ENCODE results near the gene SEMA5A.

SEMA5A gene

GRCh38 chr5:9197881-9198260 is 348.0 kb downstream of the SEMA5A start (continued):
- no peak for TF ChIP-seq ZNF148 (tag by site-specific recombination; IDR thresholded peaks at IDR 0.05; ENCODE audit: borderline replicate concordance)
- no peak for TF ChIP-seq ZBTB26 (tag by site-specific recombination; optimal IDR thresholded peaks at IDR 0.05)
- TF ChIP-seq ZNF791 (tag by site-specific recombination; IDR thresholded peaks at IDR 0.05) = no peak
- TF ChIP-seq ZNF660 (tag by site-specific recombination; IDR thresholded peaks at IDR 0.05) = no peak
- TF ChIP-seq ZNF23 (tag by site-specific recombination; IDR thresholded peaks at IDR 0.05; ENCODE audit: borderline replicate concordance) = no peak
- no peak for TF ChIP-seq ZNF785 (tag by site-specific recombination; IDR thresholded peaks at IDR 0.05)

- Histone ChIP-seq H3K27ac (ENCODE audit: extremely low read depth, low read depth, low read length) (no peak overlapping the region), H3K4me3 (ENCODE audit: low read depth, low read length) (no peak overlapping the region), H3K36me3 (ENCODE audit: control insufficient read depth in 2 of 2, insufficient read depth in 1 of 2, low read length in 2 of 2) (no peaks in the 10 kb centered on the region), H3K4me1 (ENCODE audit: control insufficient read depth, insufficient read depth, low read length) (no peaks in the 10 kb centered on the region), H3K9me3 (ENCODE audit: control insufficient read depth, insufficient read depth, low read depth, low read length) (no peaks in the 10 kb centered on the region)
- POLR2A ChIA-PET = no interaction called here
- CTCF ChIA-PET = interaction anchor here (1.0 to 1.2 kb wide), 2 partner anchors 8 to 11 kb away, joined by 3 to 4 read pairs; no protein-coding TSS in a partner anchor
- no peak for TF ChIP-seq ELK4 (IDR thresholded peaks at IDR 0.05; ENCODE audit: borderline replicate concordance, low read depth, low read length)
- TF ChIP-seq ZBTB20 (tag by site-specific recombination; IDR thresholded peaks at IDR 0.05) = no peak
- TF ChIP-seq ZNF776 (tag by site-specific recombination; IDR thresholded peaks at IDR 0.05; ENCODE audit: borderline replicate concordance) = no peak
- no peak for TF ChIP-seq ZNF404 (tag by site-specific recombination; IDR thresholded peaks at IDR 0.05)
- TF ChIP-seq ZFP37 (tag by site-specific recombination; IDR thresholded peaks at IDR 0.05) = no peak
- no peak for TF ChIP-seq OVOL3 (tag by site-specific recombination; IDR thresholded peaks at IDR 0.05)
- no peak for TF ChIP-seq ZEB2 (tag by site-specific recombination; IDR thresholded peaks at IDR 0.05)
- no peak for TF ChIP-seq ZNF548 (tag by site-specific recombination; IDR thresholded peaks at IDR 0.05)
- no peak for TF ChIP-seq HIC1 (tag by site-specific recombination; IDR thresholded peaks at IDR 0.05)
- no peak for TF ChIP-seq KLF17 (tag by site-specific recombination; IDR thresholded peaks at IDR 0.05)
- TF ChIP-seq ZNF488 (tag by site-specific recombination; IDR thresholded peaks at IDR 0.05) = no peak
- TF ChIP-seq GFI1B (tag by site-specific recombination; IDR thresholded peaks at IDR 0.05) = no peak
- TF ChIP-seq ZBTB44 (tag by site-specific recombination; IDR thresholded peaks at IDR 0.05) = no peak
- no peak for TF ChIP-seq ZNF571 (tag by site-specific recombination; IDR thresholded peaks at IDR 0.05)
- no peak for TF ChIP-seq ZBTB21 (tag by site-specific recombination; IDR thresholded peaks at IDR 0.05)
- no peak for TF ChIP-seq ZNF623 (tag by site-specific recombination; IDR thresholded peaks at IDR 0.05)
Observed at GRCh38 chr5:9196403-9197227, 349.3 kb downstream of the SEMA5A start.
